Liver (tissue), 9 donors: Measurements from ENCODE around the gene CNTN2. TPM values are rescaled to one million over a fixed set of nuclear protein-coding genes. Genes with fewer than 3 reads are reported as not detected.

ENCODE experiments used
- DNase-seq: peaks from one replicate; pipeline ENCODE4 v3.0.0-alpha.2; 2017; ENCODE audit warnings: low spot score
- H3K27ac ChIP-seq, 2 donors: one replicate each; pipeline ENCODE4 v1.7.0; 2013; ENCODE audit warnings: inconsistent platforms in 2 of 2, low read length in 2 of 2, control low read depth in 1 of 2, low read depth in 1 of 2, mild to moderate bottlenecking in 1 of 2
- H3K27me3 ChIP-seq, 4 donors: one replicate each; pipeline versions ENCODE4 v1.6.1 to v1.7.0; 2013; ENCODE audit warnings: low read length in 3 of 4, inconsistent platforms in 1 of 4, mild to moderate bottlenecking in 1 of 4, moderate library complexity in 1 of 4; ENCODE audit not compliant: control insufficient read depth in 4 of 4, insufficient read depth in 4 of 4
- H3K36me3 ChIP-seq, 4 donors: one replicate each; pipeline versions ENCODE4 v1.6.1 to v1.7.0; 2013; ENCODE audit warnings: low read length in 3 of 4, mild to moderate bottlenecking in 3 of 4, low read depth in 1 of 4, moderate library complexity in 1 of 4; ENCODE audit not compliant: control insufficient read depth in 4 of 4, insufficient read depth in 3 of 4
- H3K4me1 ChIP-seq, 4 donors: one replicate each; pipeline versions ENCODE4 v1.6.1 to v1.7.0; 2013; ENCODE audit warnings: low read length in 3 of 4, mild to moderate bottlenecking in 3 of 4, moderate library complexity in 1 of 4; ENCODE audit not compliant: control insufficient read depth in 4 of 4, insufficient read depth in 4 of 4
- H3K4me3 ChIP-seq, 3 donors: one replicate each; pipeline versions ENCODE4 v1.6.1 to v1.7.0; 2013; ENCODE audit warnings: low read length in 3 of 3, control low read depth in 1 of 3, low read depth in 1 of 3, mild to moderate bottlenecking in 1 of 3
- H3K9ac ChIP-seq, 2 donors: one replicate each; pipeline ENCODE4 v1.7.0; 2013; ENCODE audit warnings: low read length in 2 of 2, mild to moderate bottlenecking in 2 of 2, moderate library complexity in 2 of 2, control low read depth in 1 of 2, low read depth in 1 of 2
- H3K9me3 ChIP-seq, 4 donors: one replicate each; pipeline versions ENCODE4 v1.6.1 to v1.7.0; 2013; ENCODE audit warnings: low read length in 3 of 4; ENCODE audit not compliant: control insufficient read depth in 4 of 4
- EGR1 ChIP-seq, 2 donors: IDR thresholded peaks; 2 replicates each; pipeline ENCODE4 v1.6.1; 2016 to 2018; ENCODE audit warnings: antibody characterized with exemption in 2 of 2, low read depth in 2 of 2
- FOXA1 ChIP-seq: IDR thresholded peaks from 2 replicates; pipeline ENCODE4 v1.6.1; 2016; ENCODE audit warnings: antibody characterized with exemption
- FOXA2 ChIP-seq: IDR thresholded peaks from 2 replicates; pipeline ENCODE4 v1.6.1; 2016; ENCODE audit warnings: antibody characterized with exemption
- GABPA ChIP-seq, 2 donors: IDR thresholded peaks in 1 of 2; conservative IDR thresholded peaks in 1 of 2; 2 replicates each; pipeline ENCODE4 v1.6.1; 2016; ENCODE audit warnings: antibody characterized with exemption in 2 of 2, mild to moderate bottlenecking in 1 of 2, moderate library complexity in 1 of 2
- HNF4A ChIP-seq, 2 donors: conservative IDR thresholded peaks; 2 replicates each; pipeline ENCODE4 v1.6.1; 2016; ENCODE audit warnings: antibody characterized with exemption in 2 of 2, mild to moderate bottlenecking in 2 of 2
- HNF4G ChIP-seq: IDR thresholded peaks from 2 replicates; pipeline ENCODE4 v1.6.1; 2016; ENCODE audit warnings: antibody characterized with exemption
- JUND ChIP-seq, 2 donors: IDR thresholded peaks; 2 replicates each; pipeline ENCODE4 v1.6.1; 2016; ENCODE audit warnings: antibody characterized with exemption in 2 of 2
- NR2F2 ChIP-seq: IDR thresholded peaks from 2 replicates; pipeline ENCODE4 v1.6.1; 2016; ENCODE audit warnings: antibody characterized with exemption
- RAD21 ChIP-seq, 2 donors: IDR thresholded peaks; 2 replicates each; pipeline ENCODE4 v1.6.1; 2016; ENCODE audit warnings: antibody characterized with exemption in 2 of 2, mild to moderate bottlenecking in 2 of 2
- RXRA ChIP-seq, 2 donors: IDR thresholded peaks; 2 replicates each; pipeline ENCODE4 v1.6.1; 2017 to 2018; ENCODE audit warnings: antibody characterized with exemption in 2 of 2, mild to moderate bottlenecking in 1 of 2
- SP1 ChIP-seq: IDR thresholded peaks from 2 replicates; pipeline ENCODE4 v1.6.1; 2018; ENCODE audit warnings: antibody characterized with exemption, mild to moderate bottlenecking
- TAF1 ChIP-seq: conservative IDR thresholded peaks from 2 replicates; pipeline ENCODE4 v1.6.1; 2016; ENCODE audit warnings: antibody characterized with exemption, mild to moderate bottlenecking
- YY1 ChIP-seq: IDR thresholded peaks from 2 replicates; pipeline ENCODE4 v1.6.1; 2016; ENCODE audit warnings: antibody characterized with exemption, mild to moderate bottlenecking
- WGBS: extraction: QIAGEN DNeasy Blood & Tissue Kit; methylation state at CpG from one replicate; pipeline ENCODE4 v1.1.7; 2013; 5-methylcytosine and 5-hydroxymethylcytosine counted together
- polyA plus RNA-seq, 2 donors: library from polyadenylated mRNA; stranded (reverse) in 1 of 2; unstranded in 1 of 2; fragments of 200-250 nt in 1 of 2; fragments of >200 nt in 1 of 2; fragmentation: Nextera tagmentation in 1 of 2; extraction: Ambion mirVana in 1 of 2; gene quantifications; one replicate each; pipeline versions ENCODE4 v1.2.1 to v1.2.3, GENCODE V29; 2013 to 2015
- total RNA-seq, 2 donors: library from RNA; depleted of rRNA; stranded (reverse); fragments of >200 nt; gene quantifications; one replicate each; pipeline ENCODE4 v1.2.3, GENCODE V29; 2014
- TF ChIP-seq, protein P1 (sequence below): fragments of 150-350 bp; IDR thresholded peaks from 2 replicates; pipeline ENCODE4 v1.5.1; 2017; ENCODE audit warnings: improper control_type of control experiment, low read depth, low read length; ENCODE audit not compliant: missing input control
- TF ChIP-seq, protein P2 (sequence below): IDR thresholded peaks from 2 replicates; pipeline ENCODE4 v1.6.1; 2016; ENCODE audit warnings: antibody characterized with exemption
- TF ChIP-seq, protein P3 (sequence below): IDR thresholded peaks from 2 replicates; pipeline ENCODE4 v1.6.1; 2016; ENCODE audit warnings: antibody characterized with exemption
- TF ChIP-seq, protein P4 (sequence below): IDR thresholded peaks from 2 replicates; pipeline ENCODE4 v1.6.1; 2016; ENCODE audit warnings: antibody characterized with exemption
- TF ChIP-seq, protein P5 (sequence below): IDR thresholded peaks from 2 replicates; pipeline ENCODE4 v1.6.1; 2016; ENCODE audit warnings: antibody characterized with exemption, mild to moderate bottlenecking
- donor health status: healthy.
- donor health status: healthy.
- donor health status: healthy.
- donor health status: healthy.
- donor health status: healthy.

CNTN2 gene
- total and polyA plus RNA-seq, 4 donors: 0.05 to 0.25 (median 0.17) TPM

DNA sequence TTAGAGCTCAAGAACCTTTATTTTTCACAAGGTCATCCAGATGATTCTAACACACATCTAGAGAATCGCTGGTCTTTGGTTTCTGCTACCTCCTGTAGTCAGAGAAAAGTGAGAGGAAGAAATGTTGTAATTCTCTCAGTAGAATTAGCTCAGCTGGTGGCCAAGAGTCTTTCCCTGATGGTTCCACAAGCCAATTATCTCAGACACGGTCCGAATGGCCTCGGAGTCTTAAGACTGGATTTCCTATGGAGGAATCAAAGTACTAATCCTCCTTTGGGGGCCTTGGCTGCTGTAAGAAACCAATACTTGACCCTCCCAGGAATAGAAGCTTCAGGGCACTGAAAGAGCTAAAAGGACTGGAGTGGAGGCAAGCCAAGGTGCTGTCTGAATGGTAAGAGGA, 39.4 kb downstream of the CNTN2 start:
- Histone ChIP-seq H3K9ac (no peak overlapping the region), H3K27me3 (no peaks in the 10 kb centered on the region)

DNA sequence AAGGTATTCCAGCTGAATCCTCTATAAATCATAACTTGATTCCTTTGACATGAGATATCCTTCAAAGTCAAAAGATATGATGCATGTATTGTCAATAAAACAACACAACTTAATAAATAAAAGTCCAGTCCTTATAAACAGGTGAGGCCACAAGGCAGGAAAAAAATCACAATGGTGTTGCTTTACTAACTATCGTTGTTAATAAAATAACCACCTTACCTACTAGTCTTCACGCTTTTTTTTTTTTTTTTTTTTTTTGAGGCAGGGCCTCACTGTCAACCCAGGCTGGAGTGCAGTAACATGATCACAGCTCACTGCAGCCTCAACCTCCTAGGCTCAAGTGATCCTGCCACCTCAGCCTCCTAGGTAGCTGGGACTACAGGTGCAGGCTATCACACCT, 41.3 kb downstream of the CNTN2 start, which contains the start of gene TMEM81:
Gene TMEM81 (minus strand): TSS at position 101 of the 400 bp plus-strand sequence. CDS start 140 bp downstream, outside the sequence.
- TF ChIP-seq NR2F2 (no peak), HNF4G (no peak), YY1 (no peak), TAF1 (no peak), EGR1 (IDR thresholded peaks at IDR 0.05; ENCODE audit: low read depth in 2 of 2) (no peak), HNF4A (conservative IDR thresholded peaks at IDR 0.05) (no peak), GABPA (IDR thresholded peaks at IDR 0.05 in 1 of 2, conservative IDR thresholded peaks at IDR 0.05 in 1 of 2) (no peak)
- WGBS: 100% methylated on average over 2 of the region's 2 CpGs
- H3K9me3 ChIP-seq: no peaks in the 10 kb centered on the region
- H3K27ac ChIP-seq: no peak within 1 kb of the TSS
- no peaks in the 10 kb centered on the region for H3K4me1 ChIP-seq
- peaks cover 6 to 46% (median 28%) of the 10 kb centered on the region in 4 donors for H3K36me3 ChIP-seq
- no peak for DNase-seq
- H3K27me3 ChIP-seq: no peaks in the 10 kb centered on the region
- H3K4me3 ChIP-seq: no peak within 1 kb of the TSS
- no peak within 1 kb of the TSS for H3K9ac ChIP-seq

More for the DNA sequence above, 39.4 kb downstream of the CNTN2 start:
- TF ChIP-seq YY1: no peak
- no peak for TF ChIP-seq JUND (IDR thresholded peaks at IDR 0.05)
- TF ChIP-seq FOXA1: no peak
- TF ChIP-seq, protein P1, sequence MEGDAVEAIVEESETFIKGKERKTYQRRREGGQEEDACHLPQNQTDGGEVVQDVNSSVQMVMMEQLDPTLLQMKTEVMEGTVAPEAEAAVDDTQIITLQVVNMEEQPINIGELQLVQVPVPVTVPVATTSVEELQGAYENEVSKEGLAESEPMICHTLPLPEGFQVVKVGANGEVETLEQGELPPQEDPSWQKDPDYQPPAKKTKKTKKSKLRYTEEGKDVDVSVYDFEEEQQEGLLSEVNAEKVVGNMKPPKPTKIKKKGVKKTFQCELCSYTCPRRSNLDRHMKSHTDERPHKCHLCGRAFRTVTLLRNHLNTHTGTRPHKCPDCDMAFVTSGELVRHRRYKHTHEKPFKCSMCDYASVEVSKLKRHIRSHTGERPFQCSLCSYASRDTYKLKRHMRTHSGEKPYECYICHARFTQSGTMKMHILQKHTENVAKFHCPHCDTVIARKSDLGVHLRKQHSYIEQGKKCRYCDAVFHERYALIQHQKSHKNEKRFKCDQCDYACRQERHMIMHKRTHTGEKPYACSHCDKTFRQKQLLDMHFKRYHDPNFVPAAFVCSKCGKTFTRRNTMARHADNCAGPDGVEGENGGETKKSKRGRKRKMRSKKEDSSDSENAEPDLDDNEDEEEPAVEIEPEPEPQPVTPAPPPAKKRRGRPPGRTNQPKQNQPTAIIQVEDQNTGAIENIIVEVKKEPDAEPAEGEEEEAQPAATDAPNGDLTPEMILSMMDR: no peak
- no peak for TF ChIP-seq FOXA2
- TF ChIP-seq RXRA (IDR thresholded peaks at IDR 0.05): no peak
- TF ChIP-seq, protein P2, sequence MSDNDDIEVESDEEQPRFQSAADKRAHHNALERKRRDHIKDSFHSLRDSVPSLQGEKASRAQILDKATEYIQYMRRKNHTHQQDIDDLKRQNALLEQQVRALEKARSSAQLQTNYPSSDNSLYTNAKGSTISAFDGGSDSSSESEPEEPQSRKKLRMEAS: no peak
- no peak for TF ChIP-seq SP1
- Histone ChIP-seq H3K4me1 (no peaks in the 10 kb centered on the region), H3K9me3 (no peaks in the 10 kb centered on the region), H3K4me3 (no peak overlapping the region), H3K27ac (no peak overlapping the region), H3K36me3 (peaks cover 2 to 29% (median 14%) of the 10 kb centered on the region in 4 donors)
- no peak for DNase-seq
- 94% methylated on average over 4 of the region's 4 CpGs for WGBS

DNA sequence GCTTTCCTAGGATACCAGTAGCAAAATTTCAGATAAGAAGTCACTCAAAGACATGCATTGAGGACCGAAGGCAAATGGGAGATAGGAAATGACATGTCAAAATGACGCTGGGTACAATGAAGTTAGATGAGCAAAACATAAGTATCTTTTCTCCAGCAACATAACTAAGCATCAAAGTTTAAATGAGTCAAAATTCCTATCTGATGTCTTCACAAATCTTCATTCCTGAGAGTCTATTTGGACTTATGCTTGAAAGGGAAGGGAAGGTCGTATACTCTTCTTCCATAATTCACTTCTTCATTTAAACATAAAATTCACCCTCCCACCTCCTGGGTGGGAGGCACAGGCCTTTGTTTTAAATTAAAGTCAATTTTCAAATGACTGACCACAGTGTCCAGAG, 45.3 kb downstream of the CNTN2 start:
- no peak for DNase-seq
- no peak overlapping the region for H3K4me3 ChIP-seq
- H3K4me1 ChIP-seq: no peaks in the 10 kb centered on the region
- no peak overlapping the region for H3K27ac ChIP-seq
- peaks cover 10 to 60% (median 50%) of the 10 kb centered on the region in 4 donors for H3K36me3 ChIP-seq
- TF ChIP-seq HNF4G (no peak), RAD21 (IDR thresholded peaks at IDR 0.05) (no peak), GABPA (IDR thresholded peaks at IDR 0.05 in 1 of 2, conservative IDR thresholded peaks at IDR 0.05 in 1 of 2) (no peak), RXRA (IDR thresholded peaks at IDR 0.05) (no peak), SP1 (no peak), FOXA2 (no peak)
- TF ChIP-seq, protein P3, sequence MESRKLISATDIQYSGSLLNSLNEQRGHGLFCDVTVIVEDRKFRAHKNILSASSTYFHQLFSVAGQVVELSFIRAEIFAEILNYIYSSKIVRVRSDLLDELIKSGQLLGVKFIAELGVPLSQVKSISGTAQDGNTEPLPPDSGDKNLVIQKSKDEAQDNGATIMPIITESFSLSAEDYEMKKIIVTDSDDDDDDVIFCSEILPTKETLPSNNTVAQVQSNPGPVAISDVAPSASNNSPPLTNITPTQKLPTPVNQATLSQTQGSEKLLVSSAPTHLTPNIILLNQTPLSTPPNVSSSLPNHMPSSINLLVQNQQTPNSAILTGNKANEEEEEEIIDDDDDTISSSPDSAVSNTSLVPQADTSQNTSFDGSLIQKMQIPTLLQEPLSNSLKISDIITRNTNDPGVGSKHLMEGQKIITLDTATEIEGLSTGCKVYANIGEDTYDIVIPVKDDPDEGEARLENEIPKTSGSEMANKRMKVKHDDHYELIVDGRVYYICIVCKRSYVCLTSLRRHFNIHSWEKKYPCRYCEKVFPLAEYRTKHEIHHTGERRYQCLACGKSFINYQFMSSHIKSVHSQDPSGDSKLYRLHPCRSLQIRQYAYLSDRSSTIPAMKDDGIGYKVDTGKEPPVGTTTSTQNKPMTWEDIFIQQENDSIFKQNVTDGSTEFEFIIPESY: no peak
- TF ChIP-seq, protein P4, sequence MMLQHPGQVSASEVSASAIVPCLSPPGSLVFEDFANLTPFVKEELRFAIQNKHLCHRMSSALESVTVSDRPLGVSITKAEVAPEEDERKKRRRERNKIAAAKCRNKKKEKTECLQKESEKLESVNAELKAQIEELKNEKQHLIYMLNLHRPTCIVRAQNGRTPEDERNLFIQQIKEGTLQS: no peak
- TF ChIP-seq, protein P1: no peak
- TF ChIP-seq, protein P5, sequence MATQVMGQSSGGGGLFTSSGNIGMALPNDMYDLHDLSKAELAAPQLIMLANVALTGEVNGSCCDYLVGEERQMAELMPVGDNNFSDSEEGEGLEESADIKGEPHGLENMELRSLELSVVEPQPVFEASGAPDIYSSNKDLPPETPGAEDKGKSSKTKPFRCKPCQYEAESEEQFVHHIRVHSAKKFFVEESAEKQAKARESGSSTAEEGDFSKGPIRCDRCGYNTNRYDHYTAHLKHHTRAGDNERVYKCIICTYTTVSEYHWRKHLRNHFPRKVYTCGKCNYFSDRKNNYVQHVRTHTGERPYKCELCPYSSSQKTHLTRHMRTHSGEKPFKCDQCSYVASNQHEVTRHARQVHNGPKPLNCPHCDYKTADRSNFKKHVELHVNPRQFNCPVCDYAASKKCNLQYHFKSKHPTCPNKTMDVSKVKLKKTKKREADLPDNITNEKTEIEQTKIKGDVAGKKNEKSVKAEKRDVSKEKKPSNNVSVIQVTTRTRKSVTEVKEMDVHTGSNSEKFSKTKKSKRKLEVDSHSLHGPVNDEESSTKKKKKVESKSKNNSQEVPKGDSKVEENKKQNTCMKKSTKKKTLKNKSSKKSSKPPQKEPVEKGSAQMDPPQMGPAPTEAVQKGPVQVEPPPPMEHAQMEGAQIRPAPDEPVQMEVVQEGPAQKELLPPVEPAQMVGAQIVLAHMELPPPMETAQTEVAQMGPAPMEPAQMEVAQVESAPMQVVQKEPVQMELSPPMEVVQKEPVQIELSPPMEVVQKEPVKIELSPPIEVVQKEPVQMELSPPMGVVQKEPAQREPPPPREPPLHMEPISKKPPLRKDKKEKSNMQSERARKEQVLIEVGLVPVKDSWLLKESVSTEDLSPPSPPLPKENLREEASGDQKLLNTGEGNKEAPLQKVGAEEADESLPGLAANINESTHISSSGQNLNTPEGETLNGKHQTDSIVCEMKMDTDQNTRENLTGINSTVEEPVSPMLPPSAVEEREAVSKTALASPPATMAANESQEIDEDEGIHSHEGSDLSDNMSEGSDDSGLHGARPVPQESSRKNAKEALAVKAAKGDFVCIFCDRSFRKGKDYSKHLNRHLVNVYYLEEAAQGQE: no peak
- H3K9me3 ChIP-seq: no peaks in the 10 kb centered on the region
- WGBS: 93% methylated on average over 3 of the region's 3 CpGs
- no peak overlapping the region for H3K9ac ChIP-seq
- no peaks in the 10 kb centered on the region for H3K27me3 ChIP-seq
